ENCODE results near the gene LCN6.
"Not testable (repeated sequence)": the region's sequence is repeated elsewhere in the genome, so short reads cannot be mapped to it uniquely, and the experiment has no call there.

The LCN6 gene

GRCh38 chr9:136722093-136722968 is 26.0 kb downstream of the LCN6 start:
- no peak for DNase-seq

- DNase-seq = no peak
Measured at GRCh38 chr9:136721339-136722092, 26.8 kb downstream of the LCN6 start.

- no peak for DNase-seq
Measured at GRCh38 chr9:136720898-136721338, 27.4 kb downstream of the LCN6 start.

- DNase-seq = no peak
Measured at GRCh38 chr9:136720251-136720897, 28.0 kb downstream of the LCN6 start.

GRCh38 chr9:136719195-136719880 is 29.0 kb downstream of the LCN6 start:
- no peak for DNase-seq

- DNase-seq = no peak
Measured at GRCh38 chr9:136718345-136719194, 29.8 kb downstream of the LCN6 start.

GRCh38 chr9:136717399-136717798 is 30.9 kb downstream of the LCN6 start:
- DNase-seq = no peak

- no peak for DNase-seq
Measured at GRCh38 chr9:136714893-136715274, 33.4 kb downstream of the LCN6 start.

GRCh38 chr9:136714096-136714892 is 34.0 kb downstream of the LCN6 start:
- DNase-seq = no peak

GRCh38 chr9:136713550-136713949 is 34.8 kb downstream of the LCN6 start:
- no peak for DNase-seq

- no peak for DNase-seq
Measured at GRCh38 chr9:136712690-136713544, 35.4 kb downstream of the LCN6 start.

- no peak for DNase-seq
Measured at GRCh38 chr9:136711751-136712689, 36.3 kb downstream of the LCN6 start, which contains the start of gene DIPK1B. Gene DIPK1B (plus strand): TSS chr9:136712572. CDS start chr9:136712666, 94 bp downstream.

- not testable (repeated sequence) for DNase-seq
Measured at GRCh38 chr9:136711219-136711648, 37.1 kb downstream of the LCN6 start.

- no peak for DNase-seq
Measured at GRCh38 chr9:136710543-136710942, 37.8 kb downstream of the LCN6 start.

- DNase-seq = no peak
Measured at GRCh38 chr9:136709454-136710109, 38.7 kb downstream of the LCN6 start.

GRCh38 chr9:136707849-136708517 is 40.3 kb downstream of the LCN6 start:
- no peak for DNase-seq

GRCh38 chr9:136707011-136707410 is 41.3 kb downstream of the LCN6 start:
- no peak for DNase-seq

GRCh38 chr9:136705564-136705963 is 42.8 kb downstream of the LCN6 start:
- no peak for DNase-seq
